ENCODE measurements around the gene THEMIS.

DNA sequence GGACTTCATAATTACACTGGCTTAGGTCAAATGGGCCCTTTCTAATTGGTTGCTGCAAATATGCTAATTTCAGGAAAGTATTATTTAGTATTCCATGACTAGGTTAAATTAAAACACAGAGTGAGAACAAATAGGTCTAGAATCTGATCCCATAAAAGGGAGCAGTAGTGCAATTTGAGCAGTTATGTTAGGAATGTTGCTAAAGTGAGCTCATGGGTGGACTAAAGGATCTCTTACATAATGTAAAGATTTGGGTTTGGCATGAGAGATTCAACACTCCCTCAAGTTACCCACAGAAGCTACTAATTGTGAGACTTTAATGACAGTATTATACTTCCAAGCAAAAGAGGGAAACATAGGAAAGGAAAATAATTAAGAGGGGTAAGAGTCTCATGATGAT, 214.8 kb downstream of the THEMIS start:
- TF ChIP-seq, protein P1, sequence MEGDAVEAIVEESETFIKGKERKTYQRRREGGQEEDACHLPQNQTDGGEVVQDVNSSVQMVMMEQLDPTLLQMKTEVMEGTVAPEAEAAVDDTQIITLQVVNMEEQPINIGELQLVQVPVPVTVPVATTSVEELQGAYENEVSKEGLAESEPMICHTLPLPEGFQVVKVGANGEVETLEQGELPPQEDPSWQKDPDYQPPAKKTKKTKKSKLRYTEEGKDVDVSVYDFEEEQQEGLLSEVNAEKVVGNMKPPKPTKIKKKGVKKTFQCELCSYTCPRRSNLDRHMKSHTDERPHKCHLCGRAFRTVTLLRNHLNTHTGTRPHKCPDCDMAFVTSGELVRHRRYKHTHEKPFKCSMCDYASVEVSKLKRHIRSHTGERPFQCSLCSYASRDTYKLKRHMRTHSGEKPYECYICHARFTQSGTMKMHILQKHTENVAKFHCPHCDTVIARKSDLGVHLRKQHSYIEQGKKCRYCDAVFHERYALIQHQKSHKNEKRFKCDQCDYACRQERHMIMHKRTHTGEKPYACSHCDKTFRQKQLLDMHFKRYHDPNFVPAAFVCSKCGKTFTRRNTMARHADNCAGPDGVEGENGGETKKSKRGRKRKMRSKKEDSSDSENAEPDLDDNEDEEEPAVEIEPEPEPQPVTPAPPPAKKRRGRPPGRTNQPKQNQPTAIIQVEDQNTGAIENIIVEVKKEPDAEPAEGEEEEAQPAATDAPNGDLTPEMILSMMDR (IDR thresholded peaks at IDR 0.05 in 4 of 5, conservative IDR thresholded peaks at IDR 0.05 in 1 of 5): no peak
- TF ChIP-seq POLR2A (IDR thresholded peaks at IDR 0.05): no peak
